ENCODE measurements around the gene COL18A1. TPM values are rescaled to one million over a fixed set of nuclear protein-coding genes. Genes with fewer than 3 reads are reported as not detected.

COL18A1 gene
- total RNA-seq, 1 experiment from 2014 or later = 77.0 TPM

GRCh38 chr21:45514311-45515021 lies 109.5 kb downstream of the COL18A1 start:
- CTCF ChIA-PET = no interaction called here
- no peak for TF ChIP-seq CTCF (conservative IDR thresholded peaks at IDR 0.05; ENCODE audit: low read depth, low read length)
- TF ChIP-seq EZH2phosphoT487 (IDR thresholded peaks at IDR 0.05; ENCODE audit: borderline replicate concordance, low read length) = no peak
- TF ChIP-seq EZH2 (IDR thresholded peaks at IDR 0.05; ENCODE audit: low read length, unreplicated experiment) = no peak
- Histone ChIP-seq H3K4me1 (ENCODE audit: insufficient read depth, low read length) (peaks cover 34% of the 10 kb centered on the region), H3K9ac (ENCODE audit: low read length) (no peak overlapping the region), H3K4me2 (ENCODE audit: low read length) (peak overlapping the region; percentile 77), H3K36me3 (ENCODE audit: low read depth, low read length) (peaks cover 23% of the 10 kb centered on the region), H3F3A (ENCODE audit: low read length, unreplicated experiment) (no peaks in the 10 kb centered on the region), H3K79me2 (ENCODE audit: low read length) (peaks cover 12% of the 10 kb centered on the region), H3K27ac (ENCODE audit: low read length) (peak overlapping the region; percentile 76), H3K4me3 (ENCODE audit: low read length) (no peak overlapping the region), H3K9me2 (replicated peaks; ENCODE audit: low read length) (no peaks in the 10 kb centered on the region), H3K27me3 (ENCODE audit: low read length) (no peaks in the 10 kb centered on the region), H3K9me3 (ENCODE audit: low read length) (peaks cover 11% of the 10 kb centered on the region; the same call in 1 of the 2 replicates), H4K20me1 (ENCODE audit: low read length) (no peaks in the 10 kb centered on the region), H2AFZ (ENCODE audit: low read length) (no peak overlapping the region)
- intact Hi-C loops (cut with micrococcal nuclease) = no loop called here
- ATAC-seq (no peak), DNase-seq (no peak)
- POLR2A ChIA-PET (ENCODE audit: unreplicated experiment) = no interaction called here
- no TSS peak for BruUV-seq (replicated peaks)

- ATAC-seq (no peak), DNase-seq (peak; percentile 21)
- no peaks in the 10 kb centered on the region for H4K20me1 ChIP-seq (ENCODE audit: low read length)
- no peak overlapping the region for H3K4me3 ChIP-seq (ENCODE audit: low read length)
- no TSS peak for BruUV-seq (replicated peaks)
- no peak overlapping the region for H3K4me2 ChIP-seq (ENCODE audit: low read length)
- intact Hi-C loops (cut with micrococcal nuclease) = no loop called here
- H3K4me1 ChIP-seq (ENCODE audit: insufficient read depth, low read length) = peaks cover 34% of the 10 kb centered on the region
- no peaks in the 10 kb centered on the region for H3F3A ChIP-seq (ENCODE audit: low read length, unreplicated experiment)
- peaks cover 20% of the 10 kb centered on the region; the same call in 1 of the 2 replicates for H3K9me3 ChIP-seq (ENCODE audit: low read length)
- H3K9me2 ChIP-seq (replicated peaks; ENCODE audit: low read length) = no peaks in the 10 kb centered on the region
- no peaks in the 10 kb centered on the region for H3K27me3 ChIP-seq (ENCODE audit: low read length)
- TF ChIP-seq CTCF (conservative IDR thresholded peaks at IDR 0.05; ENCODE audit: low read depth, low read length) (no peak), EZH2 (IDR thresholded peaks at IDR 0.05; ENCODE audit: low read length, unreplicated experiment) (no peak), EZH2phosphoT487 (IDR thresholded peaks at IDR 0.05; ENCODE audit: borderline replicate concordance, low read length) (no peak)
- peaks cover 33% of the 10 kb centered on the region for H3K36me3 ChIP-seq (ENCODE audit: low read depth, low read length)
- no peak overlapping the region for H3K27ac ChIP-seq (ENCODE audit: low read length)
- no peak overlapping the region for H3K9ac ChIP-seq (ENCODE audit: low read length)
- ChIA-PET CTCF (no interaction called here), POLR2A (ENCODE audit: unreplicated experiment) (no interaction called here)
- H2AFZ ChIP-seq (ENCODE audit: low read length) = no peak overlapping the region
- peaks cover 12% of the 10 kb centered on the region for H3K79me2 ChIP-seq (ENCODE audit: low read length)
Observed at GRCh38 chr21:45515241-45516061, 110.5 kb downstream of the COL18A1 start.
